GM13977 (cell line): Measurements from ENCODE around the gene MRPS14.

ENCODE experiments used
- DNase-seq: peaks from one replicate; pipeline ENCODE4 v3.0.0; 2012; ENCODE audit warnings: low spot score
- in situ Hi-C: fragments of 300-500 bp; cut with MboI; formaldehyde crosslinking; loops from one replicate; pipeline ENCODE4 v1.12.0; 2022; ENCODE audit warnings: low sequenced_read_pairs, low pct_unique_long_range_greater_than_20kb, mixed read lengths, inconsistent platforms; ENCODE audit not compliant: unreplicated experiment
- TF ChIP-seq, protein P1 (sequence below): IDR thresholded peaks from 2 replicates; pipeline ENCODE4 v1.5.1; 2012; ENCODE audit warnings: mild to moderate bottlenecking, control low read depth; ENCODE audit not compliant: insufficient read depth; ENCODE audit errors: extremely low read depth, missing control alignments

Gene MRPS14

DNA sequence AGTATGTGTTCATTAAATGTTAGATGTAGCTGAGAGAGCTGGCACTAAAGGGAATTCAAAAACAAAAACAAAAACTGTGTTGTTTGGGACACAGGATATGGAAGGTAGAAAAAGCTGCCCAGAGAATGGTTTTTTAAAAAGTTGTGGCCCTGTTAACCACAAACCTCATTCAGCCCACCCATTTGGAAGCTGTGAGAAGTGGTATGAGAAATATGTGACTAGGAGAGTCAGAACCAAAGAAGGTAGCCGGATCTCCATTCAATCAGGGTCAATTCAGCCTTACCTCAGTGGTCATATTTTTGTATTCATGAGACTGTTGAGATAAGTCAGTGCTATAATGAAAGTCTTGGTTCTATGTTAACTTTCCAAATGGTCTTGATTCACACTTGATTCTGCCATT lies 53.2 kb downstream of the MRPS14 start:
- in situ Hi-C loops: no loop called here
- DNase-seq: peak; percentile 35
- TF ChIP-seq, protein P1, sequence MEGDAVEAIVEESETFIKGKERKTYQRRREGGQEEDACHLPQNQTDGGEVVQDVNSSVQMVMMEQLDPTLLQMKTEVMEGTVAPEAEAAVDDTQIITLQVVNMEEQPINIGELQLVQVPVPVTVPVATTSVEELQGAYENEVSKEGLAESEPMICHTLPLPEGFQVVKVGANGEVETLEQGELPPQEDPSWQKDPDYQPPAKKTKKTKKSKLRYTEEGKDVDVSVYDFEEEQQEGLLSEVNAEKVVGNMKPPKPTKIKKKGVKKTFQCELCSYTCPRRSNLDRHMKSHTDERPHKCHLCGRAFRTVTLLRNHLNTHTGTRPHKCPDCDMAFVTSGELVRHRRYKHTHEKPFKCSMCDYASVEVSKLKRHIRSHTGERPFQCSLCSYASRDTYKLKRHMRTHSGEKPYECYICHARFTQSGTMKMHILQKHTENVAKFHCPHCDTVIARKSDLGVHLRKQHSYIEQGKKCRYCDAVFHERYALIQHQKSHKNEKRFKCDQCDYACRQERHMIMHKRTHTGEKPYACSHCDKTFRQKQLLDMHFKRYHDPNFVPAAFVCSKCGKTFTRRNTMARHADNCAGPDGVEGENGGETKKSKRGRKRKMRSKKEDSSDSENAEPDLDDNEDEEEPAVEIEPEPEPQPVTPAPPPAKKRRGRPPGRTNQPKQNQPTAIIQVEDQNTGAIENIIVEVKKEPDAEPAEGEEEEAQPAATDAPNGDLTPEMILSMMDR: no peak

DNA sequence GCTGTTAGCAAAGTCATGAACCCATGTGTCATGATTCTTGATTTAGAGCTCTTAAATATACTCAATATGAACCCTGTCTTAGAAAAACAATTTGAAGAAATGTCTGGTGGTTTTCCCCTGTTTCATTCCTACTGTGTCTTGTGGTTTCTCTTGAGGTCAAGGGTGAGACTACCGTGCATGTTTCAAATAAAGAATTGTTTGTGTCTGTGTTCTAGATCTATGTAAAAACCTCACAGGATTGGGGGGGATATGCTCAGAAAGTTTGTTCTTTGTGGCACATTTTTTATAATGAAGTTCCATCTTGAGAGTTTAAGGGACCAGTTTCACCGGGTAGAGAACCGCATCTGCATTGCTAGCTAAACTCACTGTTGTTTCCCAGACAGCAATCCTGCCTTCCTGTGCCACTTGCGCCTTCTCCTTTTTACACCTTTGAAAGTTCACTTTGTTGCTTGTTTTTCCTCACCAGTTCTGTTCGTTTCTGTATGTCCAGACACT lies 54.4 kb downstream of the MRPS14 start:
- peak; percentile 48 for DNase-seq
- TF ChIP-seq, protein P1: no peak
- in situ Hi-C loops: no loop called here

DNA sequence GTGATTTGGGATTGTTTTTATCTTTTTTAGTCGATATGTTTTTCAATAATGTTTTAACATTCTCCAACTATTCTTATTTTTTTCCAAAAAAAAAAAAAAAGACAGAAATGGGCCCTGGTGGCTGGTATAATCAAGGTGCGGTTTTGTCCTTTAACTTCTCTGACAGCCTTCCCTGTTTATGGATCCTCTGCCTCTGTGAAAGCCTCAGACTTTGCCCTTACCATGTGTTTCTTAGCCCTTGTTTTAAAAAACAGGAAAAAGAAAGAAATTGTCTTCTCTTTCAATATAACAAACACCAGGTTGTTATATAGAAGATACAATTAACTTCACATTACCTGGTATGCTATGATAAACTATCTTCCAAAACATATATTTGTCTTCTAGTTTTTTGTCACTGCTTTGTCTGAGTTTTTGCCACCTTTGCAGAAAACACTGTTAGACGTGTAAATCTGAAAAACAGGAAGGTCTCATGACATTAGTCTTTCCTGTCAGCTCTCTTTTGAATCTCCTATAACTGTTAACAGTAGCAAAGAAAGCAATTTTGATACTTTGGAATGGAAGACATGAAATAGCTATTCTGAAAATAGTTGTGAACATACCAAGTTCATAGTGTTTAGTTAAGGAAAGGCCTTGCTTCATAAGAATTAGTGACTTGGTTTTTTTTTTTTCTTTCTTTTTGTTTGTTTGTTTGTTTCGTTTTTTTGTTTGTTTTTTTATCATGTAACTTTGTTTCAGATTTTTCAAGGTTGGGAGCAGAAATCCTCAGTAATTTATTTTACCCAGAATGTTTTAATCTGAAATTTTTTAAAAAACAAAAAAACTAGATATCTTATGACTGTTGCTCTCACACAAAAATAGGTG lies 55.1 kb downstream of the MRPS14 start:
- TF ChIP-seq, protein P1: no peak
- DNase-seq: no peak
- in situ Hi-C loops: no loop called here

DNA sequence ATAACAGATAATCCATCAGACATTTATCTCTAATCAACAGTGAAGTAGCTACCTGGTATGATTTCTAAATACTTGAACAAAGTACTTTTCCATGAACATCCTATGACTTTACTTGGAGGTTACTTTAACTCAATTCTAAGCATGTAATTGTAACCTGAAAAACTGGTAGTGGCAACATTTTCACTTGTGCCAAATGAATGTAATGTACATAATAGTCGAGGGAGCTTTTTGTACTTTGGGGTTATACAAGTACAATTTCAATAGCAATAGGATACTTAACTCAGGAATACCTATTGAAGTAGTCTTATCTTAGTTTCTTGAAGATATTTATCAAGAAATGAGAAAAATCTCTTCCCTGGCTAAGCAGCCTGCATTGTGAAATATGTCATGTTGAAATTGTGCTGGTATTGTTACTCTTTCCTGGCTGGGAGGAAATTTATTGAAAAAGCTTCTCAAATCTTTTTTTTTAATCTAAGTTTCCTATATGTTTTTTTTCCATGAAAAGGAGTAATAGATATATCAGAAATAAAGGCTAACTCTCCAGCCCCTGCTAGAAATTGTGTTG lies 57.1 kb downstream of the MRPS14 start:
- in situ Hi-C loops: no loop called here
- TF ChIP-seq, protein P1: no peak
- no peak for DNase-seq

DNA sequence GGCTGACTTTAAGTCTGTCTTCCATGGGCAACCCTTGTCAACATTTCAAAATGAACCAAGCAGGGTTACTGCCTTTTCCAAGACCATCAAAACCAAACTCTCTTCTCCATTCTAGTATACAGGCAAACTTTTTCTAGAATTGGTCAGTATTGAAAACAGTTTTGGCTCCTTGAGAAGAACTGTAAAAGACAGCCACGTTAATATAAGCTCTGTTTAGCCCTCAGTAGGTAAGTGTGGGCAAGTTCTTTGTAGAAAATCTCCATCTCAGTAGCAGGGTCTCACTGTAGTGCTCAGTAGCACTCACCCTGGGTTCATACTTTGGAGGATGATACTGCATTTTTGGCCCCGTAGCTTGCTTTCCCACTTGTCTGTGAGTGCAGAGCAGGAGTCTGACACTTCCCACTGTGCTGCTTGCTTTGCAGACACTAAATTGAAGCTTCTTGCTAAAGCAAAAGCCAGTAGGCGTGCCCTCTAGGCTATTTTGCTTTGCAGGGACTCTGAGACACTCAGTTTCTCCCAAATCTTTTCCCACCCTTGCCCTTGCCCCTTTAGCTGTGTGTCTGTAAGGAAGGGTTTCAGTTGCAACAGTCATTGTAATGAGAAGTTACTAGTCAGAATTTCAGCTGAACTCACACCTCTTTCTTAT lies 57.7 kb downstream of the MRPS14 start:
- in situ Hi-C loops: no loop called here
- TF ChIP-seq, protein P1: no peak
- DNase-seq: no peak

DNA sequence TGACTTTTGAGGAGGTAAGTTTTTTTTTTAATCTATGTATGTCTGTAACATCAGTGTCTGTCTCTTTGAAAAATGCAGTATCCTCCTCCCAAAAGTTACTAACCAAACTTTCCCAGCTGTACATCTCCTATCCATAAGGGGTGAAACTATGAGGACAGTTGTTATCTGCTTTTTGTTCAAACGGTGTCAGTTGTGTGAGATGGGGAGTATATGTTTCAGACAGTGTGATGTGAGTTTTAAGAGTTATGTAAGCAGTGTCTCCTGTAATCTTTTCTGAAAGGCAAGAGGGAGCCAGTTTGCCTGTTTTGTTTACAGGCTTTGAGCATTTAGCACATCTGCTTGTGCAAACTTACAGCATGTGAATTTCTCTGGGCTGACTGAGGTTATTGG lies 58.3 kb downstream of the MRPS14 start:
- no peak for DNase-seq
- in situ Hi-C loops: no loop called here
- TF ChIP-seq, protein P1: no peak
